AG04449 (cell line): ENCODE data around the gene TEPSIN.

Experiments
- CTCF ChIA-PET: fragments of 350-600 bp; formaldehyde crosslinking; extraction: SDS; loops from one replicate; lab custom pipeline; 2021; ENCODE audit warnings: antibody characterized with exemption; lab: Yijun Ruan, JAX
- POLR2A ChIA-PET: fragments of 400-600, 350-600 bp; formaldehyde crosslinking; extraction: SDS; loops from one replicate; lab custom pipeline; 2020; ENCODE audit warnings: antibody characterized with exemption, inconsistent platforms; lab: Yijun Ruan, JAX
- DNase-seq: peaks from one replicate; pipeline ENCODE4 v3.0.0-alpha.2; 2010; ENCODE audit warnings: low read depth, low spot score
- H3K4me3 ChIP-seq: 2 replicates; pipeline ENCODE4 v1.5.1; 2011; ENCODE audit warnings: low read depth, mild to moderate bottlenecking, control low read depth, low read length
- TF ChIP-seq, protein P1 (sequence below): IDR thresholded peaks from one replicate; pipeline ENCODE4 v1.5.1; 2011; ENCODE audit warnings: mild to moderate bottlenecking, moderate library complexity, low read length, control low read depth, inconsistent platforms; ENCODE audit not compliant: insufficient read depth; ENCODE audit errors: missing control alignments

The TEPSIN gene

GRCh38 chr17:81263371-81264181, 24.7 kb upstream of the TEPSIN start:
- TF ChIP-seq, protein P1, sequence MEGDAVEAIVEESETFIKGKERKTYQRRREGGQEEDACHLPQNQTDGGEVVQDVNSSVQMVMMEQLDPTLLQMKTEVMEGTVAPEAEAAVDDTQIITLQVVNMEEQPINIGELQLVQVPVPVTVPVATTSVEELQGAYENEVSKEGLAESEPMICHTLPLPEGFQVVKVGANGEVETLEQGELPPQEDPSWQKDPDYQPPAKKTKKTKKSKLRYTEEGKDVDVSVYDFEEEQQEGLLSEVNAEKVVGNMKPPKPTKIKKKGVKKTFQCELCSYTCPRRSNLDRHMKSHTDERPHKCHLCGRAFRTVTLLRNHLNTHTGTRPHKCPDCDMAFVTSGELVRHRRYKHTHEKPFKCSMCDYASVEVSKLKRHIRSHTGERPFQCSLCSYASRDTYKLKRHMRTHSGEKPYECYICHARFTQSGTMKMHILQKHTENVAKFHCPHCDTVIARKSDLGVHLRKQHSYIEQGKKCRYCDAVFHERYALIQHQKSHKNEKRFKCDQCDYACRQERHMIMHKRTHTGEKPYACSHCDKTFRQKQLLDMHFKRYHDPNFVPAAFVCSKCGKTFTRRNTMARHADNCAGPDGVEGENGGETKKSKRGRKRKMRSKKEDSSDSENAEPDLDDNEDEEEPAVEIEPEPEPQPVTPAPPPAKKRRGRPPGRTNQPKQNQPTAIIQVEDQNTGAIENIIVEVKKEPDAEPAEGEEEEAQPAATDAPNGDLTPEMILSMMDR = no peak
- ChIA-PET POLR2A (no interaction called here), CTCF (interaction anchor here (0.8 to 1.5 kb wide), 4 partner anchors 11 to 221 kb away, joined by 3 to 5 read pairs (median 4); no protein-coding TSS in a partner anchor)
- DNase-seq = no peak
- H3K4me3 ChIP-seq = no peak overlapping the region

GRCh38 chr17:81261582-81262336, 22.9 kb upstream of the TEPSIN start:
- TF ChIP-seq, protein P1 = no peak
- ChIA-PET POLR2A (no interaction called here), CTCF (interaction anchor here (0.7 to 1.5 kb wide), 3 partner anchors 9 to 30 kb away, joined by 3 to 5 read pairs (median 4); no protein-coding TSS in a partner anchor)
- DNase-seq = no peak
- H3K4me3 ChIP-seq = no peak overlapping the region

- ChIA-PET CTCF (interaction anchor here (11.6 kb wide), 1 partner anchor 220 kb away, joined by 188 read pairs; no protein-coding TSS in a partner anchor), POLR2A (no interaction called here)
- no peak overlapping the region for H3K4me3 ChIP-seq
- DNase-seq = no peak
- TF ChIP-seq, protein P1 = no peak
Measured at GRCh38 chr17:81261096-81261495, 22.2 kb upstream of the TEPSIN start.

DNA sequence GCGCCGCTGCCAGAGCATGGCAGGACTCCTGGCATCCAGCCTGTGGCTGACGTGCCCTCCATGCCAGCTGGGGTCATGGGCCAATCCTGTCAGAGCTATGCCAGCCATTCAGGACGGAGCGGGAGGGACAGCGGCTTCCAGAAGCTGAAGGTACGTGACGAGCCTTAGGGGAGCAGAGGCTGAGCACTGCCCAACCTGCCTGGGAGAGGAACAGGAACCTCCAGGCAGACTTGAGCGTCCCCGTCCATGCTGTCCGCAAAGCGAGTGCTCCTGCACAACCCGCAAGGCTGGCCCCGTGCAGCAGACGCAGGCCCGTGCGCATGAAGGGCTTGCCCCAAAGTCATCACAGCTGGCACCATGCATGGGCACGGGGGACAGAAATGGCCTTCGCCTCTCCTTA, 21.8 kb upstream of the TEPSIN start:
- no peak for DNase-seq
- H3K4me3 ChIP-seq = no peak overlapping the region
- CTCF ChIA-PET = interaction anchor here (11.6 kb wide), 1 partner anchor 221 kb away, joined by 188 read pairs; no protein-coding TSS in a partner anchor
- POLR2A ChIA-PET = no interaction called here
- TF ChIP-seq, protein P1 = no peak

DNA sequence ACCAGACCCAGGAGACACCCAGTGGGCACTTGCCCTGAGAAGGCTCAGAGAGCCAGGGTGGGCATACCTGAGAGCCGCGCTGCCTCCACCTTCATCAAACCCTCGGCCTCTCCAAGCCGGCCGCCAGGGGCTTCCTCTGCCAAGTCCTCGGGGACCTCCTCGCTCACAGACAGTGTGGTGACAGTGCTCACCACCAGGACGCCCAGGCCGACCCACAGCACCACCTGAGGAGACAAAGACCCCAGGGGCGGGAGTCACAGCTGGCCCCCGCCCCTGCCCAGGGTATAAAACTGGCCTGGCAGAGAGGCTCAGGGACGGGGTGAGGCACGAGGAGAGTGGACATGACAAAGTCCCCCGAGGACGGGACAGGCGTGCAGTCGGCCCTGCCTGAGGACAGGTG, 21.3 kb upstream of the TEPSIN start:
- ChIA-PET CTCF (interaction anchor here (0.9 to 11.6 kb wide), 2 partner anchors 32 to 221 kb away, joined by 3 to 188 read pairs; no protein-coding TSS in a partner anchor), POLR2A (no interaction called here)
- DNase-seq = no peak
- TF ChIP-seq, protein P1 = no peak
- H3K4me3 ChIP-seq = no peak overlapping the region
